ENCODE measurements around the gene GNA14.
"Not testable (repeated sequence)": the region's sequence is repeated elsewhere in the genome, so short reads cannot be mapped to it uniquely, and the experiment has no call there.

The GNA14 gene

DNA sequence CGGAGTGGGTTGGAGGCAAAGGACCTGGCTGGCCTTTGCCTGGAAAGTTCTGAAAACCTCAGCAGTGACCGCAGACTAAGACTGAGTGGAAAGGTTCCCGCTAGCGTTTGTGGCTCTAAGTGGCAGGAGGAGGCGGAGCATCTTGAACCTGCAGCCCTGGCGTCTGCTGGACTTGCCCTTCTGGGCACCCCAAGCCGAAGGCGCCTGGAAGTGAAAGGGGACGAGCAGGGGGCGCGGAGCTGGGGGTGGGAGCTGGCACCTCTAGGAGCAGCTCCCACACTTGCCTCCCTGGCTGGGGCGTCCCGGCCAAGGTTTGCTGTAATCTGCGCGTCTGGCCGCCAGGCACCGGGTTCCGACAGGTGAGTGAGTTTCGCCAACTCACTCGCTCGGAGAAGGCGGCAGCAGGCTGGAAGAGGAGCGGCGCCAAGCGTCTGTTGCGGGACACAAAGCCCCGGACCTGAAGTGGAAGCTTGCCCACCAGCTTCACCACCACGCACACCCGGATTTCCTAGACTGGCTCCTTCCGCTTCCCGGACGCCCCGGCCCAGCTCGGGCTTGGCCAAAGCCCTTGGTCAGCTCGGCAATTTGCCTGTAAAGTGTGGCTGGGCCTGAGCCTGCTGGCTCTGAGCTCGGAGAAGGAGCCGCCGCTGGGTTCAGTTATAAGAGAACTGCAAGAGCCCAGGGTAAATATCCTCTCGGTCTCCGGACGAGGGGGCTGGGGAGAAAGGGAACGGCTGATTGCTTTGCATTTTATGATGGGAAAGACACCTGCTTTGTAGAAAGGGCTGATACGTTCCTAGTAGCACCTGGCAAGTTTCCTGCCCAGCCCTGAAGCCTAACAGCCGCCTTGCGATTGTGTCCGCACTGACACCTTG is at the start of gene GNA14:
GNA14 (minus strand) TSS at position 89 of the 875 bp plus-strand sequence. CDS start 529 bp downstream, outside the sequence.
- no peak for DNase-seq

DNA sequence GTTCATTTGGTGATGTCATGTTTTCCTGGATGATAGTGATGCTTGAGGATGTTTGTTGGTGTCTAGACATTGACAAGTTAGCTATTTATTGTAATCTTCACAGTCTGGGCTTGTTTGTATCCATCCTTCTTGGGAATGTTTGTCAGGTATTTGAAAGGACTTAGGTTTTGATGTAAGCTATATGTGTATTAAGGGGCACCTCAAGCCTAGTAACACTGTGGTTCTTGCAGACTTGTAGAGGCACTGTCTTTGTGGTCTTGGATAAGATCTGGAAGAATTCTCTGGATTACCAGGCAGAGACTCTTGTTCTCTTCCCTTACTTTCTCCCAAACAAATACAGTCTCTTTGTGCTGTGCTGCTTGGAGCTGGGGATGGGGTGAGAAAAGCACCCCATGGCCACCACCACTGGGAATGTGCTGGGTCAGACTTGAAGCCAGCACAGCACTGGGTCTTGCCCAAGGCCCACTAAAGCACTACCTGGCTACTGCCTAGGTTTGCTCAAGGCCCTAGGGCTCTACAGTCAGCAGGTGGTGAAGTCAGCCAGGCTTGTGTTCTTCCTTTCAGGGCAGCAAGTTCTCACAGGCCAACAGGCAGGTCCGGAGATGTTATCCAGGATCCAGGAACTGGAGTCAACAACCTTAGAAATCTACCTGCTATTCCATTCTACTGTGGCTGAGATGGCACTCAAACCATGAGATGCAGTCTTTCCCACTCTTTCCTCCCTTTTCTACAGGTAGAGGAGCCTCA is 49.3 kb upstream of the GNA14 start:
- no peak for DNase-seq

DNA sequence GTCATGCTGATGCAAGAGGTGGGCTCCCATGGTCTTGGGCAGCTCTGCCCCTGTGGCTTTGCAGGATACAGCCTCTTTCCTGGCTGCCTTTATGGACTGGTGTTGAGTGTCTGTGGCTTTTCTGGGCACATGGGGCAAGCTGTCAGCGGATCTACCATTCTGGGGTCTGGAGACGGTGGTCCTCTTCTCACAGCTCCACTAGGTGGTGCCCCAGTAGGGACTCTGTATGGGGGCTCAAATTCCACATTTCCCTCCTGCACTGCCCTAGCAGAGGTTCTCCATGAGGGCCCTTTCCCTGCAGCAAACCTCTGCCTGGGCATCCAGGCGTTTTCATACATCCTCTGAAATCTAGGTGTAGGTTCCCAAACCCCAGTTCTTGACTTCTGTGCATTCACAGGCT is 42.6 kb upstream of the GNA14 start:
- DNase-seq = not testable (repeated sequence)

DNA sequence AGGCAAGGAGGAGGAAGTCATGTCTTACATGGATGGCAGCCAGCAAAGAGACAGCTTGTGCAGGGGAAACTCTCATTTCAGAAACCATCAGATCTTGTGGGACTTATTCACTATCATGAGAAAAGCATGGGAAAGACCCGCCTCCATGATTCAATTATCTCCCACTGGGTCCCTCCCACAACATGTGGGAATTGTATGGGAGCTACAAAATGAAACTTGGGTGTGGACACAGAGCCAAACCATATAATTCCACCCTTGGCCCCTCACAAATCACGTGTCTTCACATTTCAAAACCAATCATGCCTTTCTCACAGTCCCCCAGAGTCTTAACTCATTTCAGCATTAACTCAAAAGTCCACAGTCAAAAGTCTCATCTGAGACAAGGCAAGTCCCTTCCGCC is 42.0 kb upstream of the GNA14 start:
- not testable (repeated sequence) for DNase-seq

DNA sequence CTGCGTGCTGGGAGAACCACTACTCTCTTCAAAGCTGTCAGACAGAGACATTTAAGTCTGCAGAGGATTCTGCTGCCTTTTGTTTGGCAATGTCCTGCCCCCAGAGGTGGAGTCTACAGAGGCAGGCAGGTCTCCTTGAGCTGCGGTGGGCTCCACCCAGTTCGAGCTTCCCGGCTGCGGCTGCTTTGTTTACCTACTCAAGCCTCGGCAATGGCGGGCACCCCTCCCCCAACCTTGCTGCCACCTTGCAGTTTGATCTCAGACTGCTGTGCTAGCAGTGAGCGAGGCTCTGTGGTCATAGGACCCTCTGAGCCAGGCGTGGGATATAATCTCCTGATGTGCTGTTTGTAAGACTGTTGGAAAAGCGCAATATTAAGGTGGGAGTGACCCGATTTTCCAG is 39.6 kb upstream of the GNA14 start:
- DNase-seq = not testable (repeated sequence)

DNA sequence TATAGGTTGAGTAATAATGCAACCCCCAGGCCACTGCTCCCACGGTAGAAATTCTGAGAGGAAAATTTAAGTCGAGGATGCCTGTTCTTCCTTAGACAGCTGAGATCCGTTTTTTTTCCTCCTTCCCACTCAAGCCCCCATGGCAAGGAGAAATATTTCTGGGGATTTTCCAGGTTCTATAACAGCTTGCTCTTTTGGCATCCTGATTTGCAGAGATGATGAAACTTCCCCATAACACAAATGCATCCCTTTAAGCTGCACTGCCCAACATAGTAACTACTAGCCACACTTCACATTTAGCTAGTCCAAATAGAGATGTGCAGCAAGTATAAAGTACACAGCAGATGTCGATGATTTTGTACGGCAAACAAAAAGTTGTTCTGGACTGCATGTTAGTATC is 32.5 kb upstream of the GNA14 start:
- no peak for DNase-seq

DNA sequence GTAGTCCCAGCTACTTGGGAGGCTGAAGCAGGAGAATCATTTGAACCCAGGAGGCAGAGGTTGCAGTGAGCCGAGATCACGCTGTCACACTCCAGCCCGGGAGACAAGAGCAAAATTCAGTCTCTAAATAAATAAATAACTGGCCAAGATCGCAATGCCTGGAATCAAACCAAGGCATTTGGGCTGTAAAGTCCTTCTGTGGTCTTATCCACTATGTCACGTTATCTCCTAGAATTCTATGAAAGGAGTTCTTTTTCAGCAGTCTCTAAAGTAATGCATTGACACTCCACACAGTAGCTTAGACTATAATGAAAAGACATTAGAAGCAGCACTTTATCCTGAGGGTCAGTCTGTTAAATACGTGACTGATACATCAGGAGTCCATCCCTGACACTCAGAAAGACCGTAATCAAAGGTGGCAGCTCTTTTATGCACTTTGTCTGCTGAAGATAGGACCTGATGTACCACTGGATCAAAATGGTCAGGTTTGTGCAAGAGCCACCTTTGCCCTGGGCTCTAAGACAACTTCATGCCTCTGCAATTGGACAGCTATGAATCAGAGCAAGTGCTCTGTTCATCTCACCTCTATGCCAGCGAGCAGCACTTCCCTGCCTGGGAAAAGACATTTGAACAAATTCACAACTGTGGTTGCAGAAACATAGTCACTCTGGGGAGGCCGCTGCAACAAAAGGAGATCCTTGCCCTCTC is 31.7 kb upstream of the GNA14 start:
- no peak for DNase-seq

DNA sequence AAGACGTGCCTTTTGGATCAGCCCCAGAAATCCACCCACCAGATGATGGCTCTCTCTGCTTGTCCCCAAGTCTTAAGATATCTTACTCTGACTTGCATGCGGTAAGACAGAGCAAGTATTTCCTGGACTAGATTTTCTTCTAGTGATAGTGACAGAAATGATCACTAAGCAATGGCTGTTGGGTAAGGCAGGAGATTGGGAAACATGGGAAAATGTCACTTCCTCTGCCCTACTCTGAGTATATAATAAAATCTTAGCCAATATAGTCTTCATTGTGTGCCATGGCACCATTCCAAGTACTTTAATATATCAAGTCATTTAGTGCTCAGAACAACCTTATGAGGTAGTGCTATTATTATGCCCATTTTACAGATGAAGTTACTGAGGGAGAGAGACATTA is 31.0 kb upstream of the GNA14 start:
- no peak for DNase-seq

DNA sequence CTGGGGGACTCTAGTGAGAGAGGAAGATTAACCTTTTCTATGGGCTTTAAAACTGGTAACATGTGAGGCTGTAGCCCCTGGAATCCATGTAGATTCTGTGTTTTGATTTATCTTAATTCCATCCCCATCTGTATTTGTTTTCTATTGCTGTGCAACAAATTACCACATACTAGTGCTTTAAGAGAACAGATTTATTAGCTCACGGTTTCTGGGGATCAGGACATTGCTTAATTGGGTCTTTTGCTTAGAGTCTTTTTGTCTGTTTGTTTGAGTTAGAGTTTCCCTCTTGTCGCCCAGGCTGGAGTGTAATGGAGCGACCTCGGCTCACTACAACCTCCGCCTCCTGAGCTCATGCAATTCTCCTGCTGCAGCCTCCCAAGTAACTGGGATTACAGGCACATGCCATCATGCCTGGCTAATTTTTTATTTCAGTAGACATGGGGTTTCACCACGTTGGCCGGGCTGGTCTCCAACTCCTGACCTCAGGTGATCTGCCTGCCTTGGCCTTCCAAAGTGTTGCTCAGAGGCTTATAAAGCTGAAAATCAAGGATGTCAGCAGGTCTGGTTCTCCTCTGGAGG is 29.9 kb upstream of the GNA14 start:
- no peak for DNase-seq

DNA sequence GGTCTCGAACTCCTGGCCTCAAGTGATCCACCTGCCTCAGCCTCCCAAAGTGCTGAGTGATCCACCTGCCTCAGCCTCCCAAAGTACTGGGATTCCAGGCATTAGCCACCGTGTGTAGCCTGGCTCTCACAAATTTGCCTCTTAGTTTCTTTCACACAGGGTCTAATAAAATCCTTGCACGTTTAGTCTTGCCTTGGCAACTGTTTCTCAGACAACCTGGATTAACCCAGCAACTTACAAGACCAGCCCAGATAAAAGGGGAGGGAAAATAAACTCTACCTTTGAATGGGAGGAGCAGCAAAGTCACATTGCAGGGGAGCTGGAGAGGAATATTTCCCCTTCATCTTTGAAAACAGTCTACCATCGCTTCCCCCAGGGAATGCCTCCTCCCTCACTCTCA is 29.3 kb upstream of the GNA14 start:
- no peak for DNase-seq

DNA sequence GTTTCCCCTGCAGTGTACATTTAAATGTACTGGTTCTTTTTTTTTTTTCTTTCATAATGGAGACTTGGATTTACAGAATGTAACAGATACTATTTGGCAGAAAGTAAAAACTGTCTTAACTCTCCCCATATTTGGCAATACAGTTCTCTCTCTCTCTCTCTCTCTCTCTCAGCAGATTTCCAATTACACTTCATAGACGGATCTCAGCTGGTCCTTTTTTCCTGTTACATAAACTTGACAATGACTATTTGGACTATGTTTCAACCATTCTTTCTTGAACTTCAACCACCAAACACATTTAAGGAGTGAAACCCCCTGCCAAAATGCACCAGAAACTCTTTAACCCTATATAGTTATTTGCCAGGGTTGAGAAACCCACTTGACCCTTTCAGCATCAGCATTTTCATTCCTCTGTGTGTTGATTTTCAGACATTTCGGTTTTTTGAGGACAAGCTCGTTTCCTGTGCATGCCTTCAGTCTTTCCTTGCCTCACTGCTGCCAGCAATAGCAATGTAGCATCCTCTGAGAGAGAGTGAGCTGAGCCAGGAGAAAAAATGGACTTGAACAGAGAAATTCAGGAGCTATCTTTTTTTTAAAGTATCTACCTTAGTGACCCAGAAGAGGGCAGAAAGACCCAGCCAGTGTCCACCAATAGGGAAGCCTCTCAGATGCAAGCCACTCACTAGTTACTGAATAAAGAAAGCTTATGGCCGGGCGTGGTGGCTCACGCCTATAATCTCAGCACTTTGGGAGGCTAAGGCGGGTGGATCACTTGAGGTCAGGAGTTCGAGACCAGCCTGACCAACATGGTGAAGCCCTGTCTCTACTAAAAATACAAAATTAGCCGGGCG is 26.0 kb upstream of the GNA14 start:
- no peak for DNase-seq

DNA sequence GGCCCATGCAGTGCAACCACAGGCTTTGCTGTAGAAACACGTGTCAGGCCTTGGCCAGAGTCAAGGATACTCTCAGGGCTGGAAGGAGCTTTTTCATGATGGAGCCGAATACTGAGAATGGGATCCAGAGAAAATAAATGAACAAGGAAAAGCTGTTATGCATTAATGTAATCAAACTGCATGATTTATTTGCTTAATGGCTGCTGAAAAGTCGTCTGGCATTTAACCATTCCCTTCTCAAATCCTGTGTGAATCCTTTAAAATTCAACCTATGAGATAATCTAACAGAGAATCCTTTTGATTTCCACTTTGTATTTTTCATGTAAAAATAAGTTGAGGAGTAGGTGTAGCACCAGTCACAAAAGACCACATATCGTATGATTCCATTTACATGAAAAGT is 24.1 kb upstream of the GNA14 start:
- DNase-seq = no peak

DNA sequence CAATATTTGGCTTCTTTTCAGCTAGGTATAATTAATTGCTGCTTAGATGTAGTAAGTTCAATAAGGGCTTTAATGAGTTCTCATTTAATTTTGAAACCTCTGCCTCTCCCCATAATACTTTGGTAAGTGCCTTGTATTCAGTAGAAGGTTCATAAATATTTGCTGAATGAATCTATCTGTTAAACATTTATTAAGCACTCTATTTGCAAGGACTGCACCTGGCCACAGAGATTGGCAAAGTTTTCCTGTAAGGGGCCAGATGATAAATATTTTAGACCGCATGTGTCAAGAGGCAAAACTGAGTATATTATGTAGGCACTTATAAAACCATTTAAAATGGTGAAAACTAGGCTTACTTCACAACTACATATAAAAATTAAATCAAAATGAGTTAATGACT is 19.0 kb upstream of the GNA14 start:
- no peak for DNase-seq

DNA sequence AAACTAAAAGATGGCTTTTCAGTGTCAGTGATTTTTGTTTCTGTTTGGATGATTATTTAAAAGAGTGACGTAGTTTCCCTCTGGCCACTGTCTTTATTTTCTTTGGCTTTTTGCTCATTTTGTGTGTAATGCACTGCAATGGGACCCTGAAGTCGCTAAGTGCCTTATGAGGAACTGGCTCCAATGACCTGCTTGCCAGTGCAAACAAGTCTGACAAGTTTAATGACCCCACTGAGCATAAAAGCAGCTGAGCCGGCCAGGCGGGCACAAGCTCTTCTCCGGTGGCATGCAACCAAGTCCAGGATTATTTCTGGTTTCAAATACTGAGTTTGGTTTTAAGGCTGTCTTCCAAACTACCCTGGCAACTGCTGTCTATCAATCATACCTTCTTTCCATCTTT is 15.6 kb upstream of the GNA14 start:
- no peak for DNase-seq

DNA sequence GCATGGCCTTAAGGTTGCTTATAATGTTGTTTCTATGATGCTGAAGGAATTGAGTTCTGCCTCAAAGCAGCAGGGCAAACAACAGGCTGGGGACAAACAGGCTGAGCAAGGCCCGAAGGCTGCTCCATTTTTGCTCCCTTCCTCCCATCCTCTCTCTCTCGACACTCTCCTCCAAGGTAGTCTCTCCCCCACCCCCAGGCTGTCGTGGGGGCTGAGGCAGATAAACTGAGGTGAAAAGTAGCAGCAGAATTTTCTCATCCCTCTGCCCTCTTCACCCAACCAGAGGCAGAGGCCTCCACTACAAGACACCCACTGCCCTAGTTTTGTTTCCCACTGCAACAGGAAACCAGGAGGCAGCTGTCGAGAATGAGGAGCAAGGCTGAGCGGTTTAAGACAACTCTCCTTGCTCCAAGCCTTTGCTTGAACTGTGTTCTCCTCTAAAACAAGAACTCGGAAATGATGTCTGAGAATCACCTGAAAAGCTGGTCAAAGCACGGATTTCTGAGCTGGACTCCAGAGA is 13.5 kb upstream of the GNA14 start:
- no peak for DNase-seq

DNA sequence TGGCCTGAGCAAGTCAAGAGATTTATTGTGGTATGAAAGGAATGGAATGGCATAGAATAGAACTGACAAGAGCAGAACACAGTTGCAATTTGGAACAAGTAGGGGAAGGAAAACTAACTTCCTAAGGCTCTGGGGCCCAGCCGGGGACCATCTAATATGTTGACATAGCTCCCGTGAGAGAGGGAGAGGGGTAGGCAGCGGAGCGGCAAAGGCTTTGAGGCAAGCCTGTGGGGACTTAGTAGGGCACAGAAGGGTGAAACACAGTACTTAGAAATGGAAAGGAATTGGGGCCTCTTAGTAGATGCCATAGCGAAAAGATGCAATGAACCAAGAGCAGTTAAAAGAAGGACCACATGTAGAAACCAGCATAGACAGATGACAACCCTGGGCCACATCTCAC is 11.8 kb upstream of the GNA14 start:
- DNase-seq = no peak

DNA sequence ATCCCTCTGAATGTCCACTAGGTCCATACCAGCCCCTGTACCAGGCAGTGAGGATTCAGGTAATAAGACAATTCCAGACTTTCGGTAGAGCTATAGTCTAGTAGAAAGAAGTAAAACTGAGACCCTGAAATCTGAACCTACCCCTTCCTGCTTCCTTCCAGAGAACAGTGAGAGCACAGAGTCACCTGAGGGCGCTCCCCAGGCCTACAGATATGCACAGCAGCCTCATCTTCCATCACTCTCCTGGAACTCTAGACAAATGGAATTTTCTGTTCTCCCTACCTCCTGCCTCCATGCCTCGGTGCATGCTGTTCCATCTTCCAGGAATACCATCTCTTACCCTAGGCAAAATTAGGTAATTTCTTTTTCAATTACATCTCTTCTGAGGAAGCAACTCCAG is 3.1 kb upstream of the GNA14 start:
- no peak for DNase-seq

DNA sequence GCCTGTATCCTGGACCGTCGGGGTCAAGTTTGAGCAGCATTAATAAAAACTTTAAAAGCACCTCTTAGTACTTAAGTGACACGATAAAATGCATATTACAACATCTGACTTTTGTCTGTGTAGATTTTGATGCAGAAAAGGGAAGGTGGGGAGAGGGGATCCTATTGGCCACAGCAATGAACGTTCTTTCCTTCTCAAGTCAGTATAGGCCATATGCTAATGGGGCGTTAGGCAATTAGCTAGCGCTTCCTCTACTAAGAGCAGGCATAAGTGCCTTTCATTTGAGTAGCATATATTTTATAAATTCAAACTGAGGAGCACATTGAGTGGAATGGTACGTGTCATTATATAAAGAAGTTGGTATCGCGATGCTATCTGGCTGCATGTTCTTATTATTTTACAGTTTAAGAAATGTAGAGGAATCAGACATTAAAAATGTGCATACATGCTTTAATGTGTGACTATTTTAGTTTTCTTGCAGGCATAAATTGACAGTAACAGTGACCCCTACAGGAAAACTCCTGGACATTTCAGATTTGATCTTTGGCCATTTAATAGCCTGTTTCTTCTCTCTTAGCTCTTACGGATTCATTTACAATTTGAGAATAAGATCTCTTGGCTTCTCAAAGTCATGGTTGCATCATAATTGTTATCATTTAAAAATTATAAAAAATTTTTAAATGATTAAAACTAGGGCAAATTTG is 1.1 kb upstream of the GNA14 start:
- DNase-seq = no peak

DNA sequence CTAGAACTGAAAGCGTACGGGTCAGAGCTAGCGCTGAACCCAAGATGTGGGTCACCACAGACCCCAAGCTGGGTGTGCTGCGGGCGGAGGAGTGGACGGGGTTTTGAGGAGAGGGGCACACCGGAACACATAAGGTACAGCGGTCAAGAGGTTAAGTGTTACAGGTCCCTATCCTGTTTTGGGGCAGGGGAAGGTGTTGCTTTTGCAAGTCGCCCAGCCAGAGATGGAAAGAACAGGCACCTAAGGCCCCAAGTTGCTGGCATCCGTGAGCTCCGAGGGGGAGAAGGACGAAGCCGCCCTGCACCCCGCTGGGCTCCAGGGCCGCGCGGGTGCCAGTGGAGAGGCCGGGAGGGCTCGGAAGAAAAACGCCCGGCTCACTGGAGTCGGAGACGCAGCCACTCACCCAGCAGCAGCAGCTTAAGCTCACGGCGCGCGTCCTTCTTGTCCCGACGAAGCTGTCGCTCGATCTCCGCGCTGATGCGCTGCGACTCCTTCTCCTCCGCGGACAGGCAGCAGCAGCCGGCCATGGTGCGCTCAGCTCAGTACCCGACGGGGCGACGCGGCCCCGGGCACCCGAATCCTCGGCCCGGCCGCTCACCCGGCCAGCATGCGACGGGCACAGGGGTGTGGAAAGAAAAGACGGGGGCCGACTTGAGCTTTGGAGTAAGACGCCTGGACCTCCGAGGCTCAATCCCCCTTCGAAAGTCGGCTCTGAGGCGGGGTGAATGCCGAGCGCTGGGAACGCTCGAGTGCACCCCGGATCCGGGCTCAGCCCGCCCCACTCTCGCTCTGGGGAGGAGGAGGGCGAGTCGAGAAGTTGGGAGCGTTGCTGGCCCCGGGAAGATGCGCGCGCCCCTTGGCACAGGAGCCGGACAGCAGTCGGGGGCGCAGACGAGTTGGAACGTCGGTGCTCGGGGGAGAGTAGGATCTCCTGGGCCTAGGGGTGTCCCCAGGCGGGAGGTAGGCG is 572 bp downstream of the GNA14 start:
- DNase-seq = no peak

DNA sequence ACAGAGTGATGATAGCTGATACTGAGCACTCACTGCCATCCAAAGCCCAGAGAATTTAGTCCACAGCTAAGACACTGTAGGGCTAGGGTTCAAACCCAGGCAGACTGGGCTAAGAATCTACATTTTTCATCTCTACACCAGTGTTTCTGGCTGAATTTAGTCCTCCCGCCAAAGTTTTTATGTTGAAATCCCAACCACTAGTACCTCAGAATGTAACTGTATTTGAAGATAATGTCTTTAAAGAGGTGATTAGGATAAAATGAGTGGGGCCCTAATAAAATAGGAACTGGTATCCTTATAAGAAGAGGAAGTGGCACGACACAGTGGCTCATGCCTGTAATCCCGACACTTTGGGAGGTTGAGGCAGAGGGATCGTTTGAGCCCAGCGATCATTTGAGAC is 4.3 kb downstream of the GNA14 start:
- DNase-seq = no peak

Data from CD4-positive, alpha-beta T cell treated with Interferon alpha-2 for 1 hour (primary cell).